KMS-11 (cell line): ENCODE measurements around the gene ARHGAP22.

Source experiments
- H2AFZ ChIP-seq: fragments of 200-600 bp; sonication (generic); 2 replicates; pipeline ENCODE4 v1.6.1; 2016; ENCODE audit warnings: antibody characterized with exemption, mixed run types, low read depth
- H3K27ac ChIP-seq: fragments of 200-600 bp; sonication (generic); 2 replicates; pipeline ENCODE4 v1.6.1; 2016; ENCODE audit warnings: mild to moderate bottlenecking, mixed run types
- H3K27me3 ChIP-seq: fragments of 200-600 bp; sonication (generic); 2 replicates; pipeline ENCODE4 v1.6.1; 2017; ENCODE audit warnings: mild to moderate bottlenecking, low read depth, mixed run types, moderate library complexity; ENCODE audit not compliant: insufficient read depth
- H3K36me3 ChIP-seq: fragments of 200-600 bp; sonication (generic); 2 replicates; pipeline ENCODE4 v1.6.1; 2017; ENCODE audit warnings: mild to moderate bottlenecking, mixed run types; ENCODE audit not compliant: insufficient read depth
- H3K4me1 ChIP-seq: fragments of 200-600 bp; sonication (generic); 2 replicates; pipeline ENCODE4 v1.6.1; 2016; ENCODE audit warnings: mild to moderate bottlenecking, low read depth, mixed run types; ENCODE audit not compliant: poor library complexity, severe bottlenecking
- H3K4me2 ChIP-seq: fragments of 200-600 bp; sonication (generic); 2 replicates; pipeline ENCODE4 v1.7.0; 2016; ENCODE audit warnings: mild to moderate bottlenecking, mixed run types
- H3K4me3 ChIP-seq: fragments of 200-600 bp; sonication (generic); IDR thresholded peaks from 2 replicates; pipeline ENCODE4 v1.6.1; 2017; ENCODE audit warnings: low read depth, low read length, mixed read lengths; ENCODE audit not compliant: insufficient read depth
- H3K79me2 ChIP-seq: fragments of 200-600 bp; sonication (generic); 2 replicates; pipeline ENCODE4 v1.6.1; 2016; ENCODE audit warnings: low read depth, mixed run types; ENCODE audit not compliant: insufficient read depth
- H3K9ac ChIP-seq: fragments of 200-600 bp; sonication (generic); 2 replicates; pipeline ENCODE4 v1.6.1; 2016; ENCODE audit warnings: mild to moderate bottlenecking, mixed run types
- H4K20me1 ChIP-seq: fragments of 200-600 bp; sonication (generic); 2 replicates; pipeline ENCODE4 v1.6.1; 2016; ENCODE audit warnings: mild to moderate bottlenecking, mixed run types; ENCODE audit not compliant: insufficient read depth
- TF ChIP-seq, protein P1 (sequence below): fragments of 200-600 bp; sonication (generic); conservative IDR thresholded peaks from 2 replicates; pipeline ENCODE4 v1.6.1; 2017; ENCODE audit warnings: low read depth, mild to moderate bottlenecking, antibody characterized with exemption, low read length, moderate library complexity, mixed read lengths

The ARHGAP22 gene

DNA sequence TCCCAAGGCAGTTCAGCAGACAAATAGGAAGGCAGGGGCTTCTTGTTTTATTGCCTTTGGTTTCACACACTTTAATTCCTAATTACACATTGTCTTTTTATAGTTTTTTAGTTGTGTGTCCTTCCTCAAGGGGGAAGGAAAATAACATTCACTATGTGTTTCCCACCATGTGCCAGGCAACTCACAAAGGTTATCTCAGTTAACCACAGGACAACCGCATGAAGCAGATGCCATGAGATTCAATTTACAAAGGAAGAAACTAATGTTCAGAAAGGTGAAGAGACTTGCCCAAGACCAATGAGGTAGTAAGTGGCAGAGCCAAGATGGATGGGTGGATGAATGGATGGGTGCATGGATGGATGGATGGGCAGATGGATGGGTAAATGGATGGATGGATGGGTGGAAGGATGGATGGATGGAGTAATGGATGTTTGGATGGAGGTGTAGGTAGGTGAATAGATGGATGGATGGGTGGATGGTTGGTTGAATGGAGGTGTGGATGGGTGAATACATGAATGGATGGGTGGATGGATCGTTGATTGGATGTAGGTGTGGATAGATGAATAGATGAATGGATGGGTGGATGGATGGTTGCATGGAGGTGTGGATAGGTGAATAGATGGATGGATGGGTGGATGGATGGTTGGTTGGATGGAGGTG is 77.9 kb downstream of the ARHGAP22 start:
- TF ChIP-seq, protein P1, sequence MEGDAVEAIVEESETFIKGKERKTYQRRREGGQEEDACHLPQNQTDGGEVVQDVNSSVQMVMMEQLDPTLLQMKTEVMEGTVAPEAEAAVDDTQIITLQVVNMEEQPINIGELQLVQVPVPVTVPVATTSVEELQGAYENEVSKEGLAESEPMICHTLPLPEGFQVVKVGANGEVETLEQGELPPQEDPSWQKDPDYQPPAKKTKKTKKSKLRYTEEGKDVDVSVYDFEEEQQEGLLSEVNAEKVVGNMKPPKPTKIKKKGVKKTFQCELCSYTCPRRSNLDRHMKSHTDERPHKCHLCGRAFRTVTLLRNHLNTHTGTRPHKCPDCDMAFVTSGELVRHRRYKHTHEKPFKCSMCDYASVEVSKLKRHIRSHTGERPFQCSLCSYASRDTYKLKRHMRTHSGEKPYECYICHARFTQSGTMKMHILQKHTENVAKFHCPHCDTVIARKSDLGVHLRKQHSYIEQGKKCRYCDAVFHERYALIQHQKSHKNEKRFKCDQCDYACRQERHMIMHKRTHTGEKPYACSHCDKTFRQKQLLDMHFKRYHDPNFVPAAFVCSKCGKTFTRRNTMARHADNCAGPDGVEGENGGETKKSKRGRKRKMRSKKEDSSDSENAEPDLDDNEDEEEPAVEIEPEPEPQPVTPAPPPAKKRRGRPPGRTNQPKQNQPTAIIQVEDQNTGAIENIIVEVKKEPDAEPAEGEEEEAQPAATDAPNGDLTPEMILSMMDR: no peak
- H3K36me3 ChIP-seq: no peaks in the 10 kb centered on the region
- no peaks in the 10 kb centered on the region for H3K79me2 ChIP-seq
- no peak overlapping the region for H2AFZ ChIP-seq
- H3K4me1 ChIP-seq: no peaks in the 10 kb centered on the region
- no peak overlapping the region for H3K4me3 ChIP-seq
- no peak overlapping the region for H3K27ac ChIP-seq
- H3K27me3 ChIP-seq: no peaks in the 10 kb centered on the region
- no peak overlapping the region for H3K4me2 ChIP-seq
- H4K20me1 ChIP-seq: no peaks in the 10 kb centered on the region
- no peak overlapping the region for H3K9ac ChIP-seq

DNA sequence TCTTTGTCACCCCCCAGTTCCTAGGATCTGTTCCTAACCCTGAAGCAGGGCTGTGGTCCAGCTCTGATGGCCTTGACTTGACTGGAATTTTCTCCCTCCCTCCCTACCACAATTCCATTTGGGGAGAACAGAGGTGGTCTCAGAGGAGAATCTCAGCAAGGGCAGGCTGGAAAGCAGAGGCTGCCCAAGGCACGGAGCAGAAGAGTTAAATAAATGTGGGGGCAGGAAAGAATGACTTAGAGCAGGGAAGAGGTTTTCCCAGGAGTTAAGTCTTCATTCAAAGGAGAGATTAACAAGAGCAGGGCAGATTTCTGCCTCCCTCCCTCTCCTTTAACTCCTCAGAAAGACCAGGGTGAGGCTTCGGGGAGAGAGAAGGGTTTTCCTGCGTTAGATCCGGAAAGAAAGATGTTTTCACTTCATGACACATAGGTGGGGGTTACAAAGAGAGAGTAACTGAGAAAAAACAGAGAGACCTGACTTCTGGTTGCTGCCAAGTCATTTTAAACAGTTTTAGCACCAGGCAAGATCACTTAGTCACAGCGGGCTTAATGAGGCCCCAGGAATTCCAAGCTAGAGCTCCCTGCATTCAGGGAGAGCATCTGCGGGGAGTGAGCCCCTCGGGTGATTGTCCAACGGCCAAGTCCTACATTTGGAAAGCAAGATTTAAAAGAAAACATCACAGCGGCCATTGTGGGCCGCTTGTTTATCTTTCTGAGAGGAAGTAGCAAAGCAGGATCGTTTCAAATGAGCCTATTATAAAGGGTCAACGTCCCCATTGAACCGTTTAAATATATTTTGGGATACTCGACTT is 78.7 kb downstream of the ARHGAP22 start:
- Histone ChIP-seq H3K79me2 (no peaks in the 10 kb centered on the region), H3K36me3 (no peaks in the 10 kb centered on the region), H3K27ac (no peak overlapping the region), H2AFZ (no peak overlapping the region), H3K4me2 (no peak overlapping the region), H3K9ac (no peak overlapping the region), H3K4me1 (no peaks in the 10 kb centered on the region), H4K20me1 (no peaks in the 10 kb centered on the region), H3K27me3 (no peaks in the 10 kb centered on the region), H3K4me3 (no peak overlapping the region)
- TF ChIP-seq, protein P1: no peak

- Histone ChIP-seq H3K36me3 (no peaks in the 10 kb centered on the region), H3K4me3 (no peak overlapping the region), H3K4me1 (no peaks in the 10 kb centered on the region), H3K4me2 (no peak overlapping the region), H3K27ac (no peak overlapping the region), H3K9ac (no peak overlapping the region), H3K79me2 (no peaks in the 10 kb centered on the region), H4K20me1 (no peaks in the 10 kb centered on the region), H3K27me3 (no peaks in the 10 kb centered on the region), H2AFZ (no peak overlapping the region)
- TF ChIP-seq, protein P1: no peak
Observed at GRCh38 chr10:48525113-48525512, 79.8 kb downstream of the ARHGAP22 start.

GRCh38 chr10:48523820-48524758 is 80.8 kb downstream of the ARHGAP22 start:
- Histone ChIP-seq H3K4me1 (no peaks in the 10 kb centered on the region), H3K36me3 (no peaks in the 10 kb centered on the region), H3K27ac (no peak overlapping the region), H3K27me3 (no peaks in the 10 kb centered on the region), H3K9ac (no peak overlapping the region), H3K79me2 (no peaks in the 10 kb centered on the region), H2AFZ (no peak overlapping the region), H3K4me3 (no peak overlapping the region), H4K20me1 (no peaks in the 10 kb centered on the region), H3K4me2 (no peak overlapping the region)
- TF ChIP-seq, protein P1: no peak
